Endometrial microvascular endothelial cells (primary cell): ENCODE data around the gene PLCB2. TPM values are rescaled to one million over a fixed set of nuclear protein-coding genes. Genes with fewer than 3 reads are reported as not detected.

Source experiments
- in situ Hi-C: cut with HindIII; loops from 2 replicates; pipeline ENCODE4 v1.10.0; 2017; ENCODE audit warnings: low sequenced_read_pairs, low pct_unique_long_range_greater_than_20kb; ENCODE audit errors: inconsistent ontology term
- total RNA-seq: library from RNA; depleted of rRNA; stranded (reverse); fragments of >200 nt; gene quantifications from one replicate; pipeline ENCODE4 v1.2.3, GENCODE V29; 2015; ENCODE audit errors: inconsistent ontology term

The PLCB2 gene
- total RNA-seq, 1 donor from 2014 or later = 1.6 TPM

DNA sequence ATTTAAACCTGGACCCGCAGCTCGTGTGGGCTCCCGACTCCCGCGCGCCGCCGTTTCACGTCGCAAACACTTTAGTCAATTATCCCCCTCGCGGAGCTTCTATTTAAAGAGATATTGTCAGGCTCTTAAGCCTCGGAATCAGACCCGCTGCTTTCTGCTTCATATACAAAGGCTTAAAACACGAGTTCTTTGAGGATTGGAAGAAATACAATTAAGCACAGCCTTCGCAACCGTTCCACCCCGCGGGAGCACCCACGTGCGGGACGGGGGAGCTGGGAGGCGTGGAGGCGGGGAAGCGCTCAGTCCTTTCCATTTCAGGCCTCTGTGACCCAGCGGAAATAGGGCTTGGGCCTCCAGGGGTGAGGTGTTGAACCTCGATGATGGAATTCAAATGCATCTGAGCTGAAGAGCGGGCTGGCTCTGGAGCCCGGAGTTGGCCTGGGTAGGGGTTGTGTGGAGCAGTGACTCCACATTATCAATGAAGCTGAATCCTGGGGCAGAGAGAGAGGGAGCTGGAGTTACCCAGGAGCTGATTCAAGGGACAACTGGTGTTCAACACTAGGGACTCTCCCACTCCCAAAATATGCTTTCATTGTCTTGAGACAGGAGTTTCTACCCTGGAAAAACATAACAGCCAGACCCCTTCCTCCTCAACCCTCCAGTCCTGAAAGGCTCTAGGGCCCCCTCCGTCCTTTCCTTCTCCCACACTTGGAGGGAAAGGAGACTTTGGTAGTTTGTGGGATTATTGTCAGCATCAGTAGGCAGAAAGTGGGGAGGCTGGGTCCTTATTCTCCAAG is 27.3 kb downstream of the PLCB2 start:
- in situ Hi-C loops = no loop called here

- in situ Hi-C loops = no loop called here
Observed at GRCh38 chr15:40279437-40280141, 28.1 kb downstream of the PLCB2 start.

GRCh38 chr15:40278026-40278425 is 29.7 kb downstream of the PLCB2 start:
- in situ Hi-C loops = no loop called here

- in situ Hi-C loops = no loop called here
Observed at GRCh38 chr15:40277471-40277870, 30.3 kb downstream of the PLCB2 start.

DNA sequence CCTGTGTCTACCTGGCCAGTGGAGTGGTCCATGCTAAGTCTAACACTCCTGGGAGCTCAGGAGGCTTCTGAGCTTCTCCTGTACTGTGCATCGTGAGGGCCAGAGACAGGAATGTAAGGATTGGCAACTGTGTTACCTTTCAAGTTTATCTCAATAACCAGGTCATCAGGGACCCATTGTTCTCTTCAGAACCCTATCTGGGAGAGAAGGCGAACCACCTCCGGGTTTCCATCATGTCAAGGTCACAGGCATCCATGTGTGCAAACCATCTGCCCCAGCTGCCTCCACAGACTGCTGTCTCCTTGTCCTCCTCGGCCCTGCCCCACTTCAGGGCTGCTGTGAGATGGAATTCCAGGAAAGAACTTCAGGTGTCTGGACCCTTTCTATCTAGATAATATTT is 30.8 kb downstream of the PLCB2 start:
- in situ Hi-C loops = no loop called here

DNA sequence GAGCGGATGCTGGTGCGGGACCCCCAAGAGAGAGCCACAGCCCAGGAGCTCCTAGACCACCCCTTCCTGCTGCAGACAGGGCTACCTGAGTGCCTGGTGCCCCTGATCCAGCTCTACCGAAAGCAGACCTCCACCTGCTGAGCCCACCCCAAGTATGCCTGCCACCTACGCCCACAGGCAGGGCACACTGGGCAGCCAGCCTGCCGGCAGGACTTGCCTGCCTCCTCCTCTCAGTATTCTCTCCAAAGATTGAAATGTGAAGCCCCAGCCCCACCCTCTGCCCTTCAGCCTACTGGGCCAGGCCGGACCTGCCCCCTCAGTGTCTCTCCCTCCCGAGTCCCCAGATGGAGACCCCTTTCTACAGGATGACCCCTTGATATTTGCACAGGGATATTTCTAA is 31.8 kb downstream of the PLCB2 start:
- in situ Hi-C loops = no loop called here

GRCh38 chr15:40275523-40275922 is 32.2 kb downstream of the PLCB2 start:
- in situ Hi-C loops = no loop called here

- in situ Hi-C loops = no loop called here
Observed at GRCh38 chr15:40274350-40275274, 33.1 kb downstream of the PLCB2 start.

DNA sequence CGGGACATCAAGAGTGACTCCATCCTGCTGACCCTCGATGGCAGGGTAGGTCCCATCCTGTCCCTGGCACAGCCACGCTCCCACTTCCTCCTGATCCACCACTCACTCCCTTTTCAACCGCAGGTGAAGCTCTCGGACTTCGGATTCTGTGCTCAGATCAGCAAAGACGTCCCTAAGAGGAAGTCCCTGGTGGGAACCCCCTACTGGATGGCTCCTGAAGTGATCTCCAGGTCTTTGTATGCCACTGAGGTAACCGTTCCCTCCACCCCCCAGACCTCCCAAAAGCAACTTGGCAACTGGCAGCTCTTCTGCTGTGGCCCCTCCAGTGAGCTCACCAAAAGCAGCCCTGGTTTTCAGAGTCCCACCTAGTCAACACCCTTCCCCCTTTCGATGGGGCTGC is 34.3 kb downstream of the PLCB2 start:
- in situ Hi-C loops = no loop called here

GRCh38 chr15:40272485-40273056 is 35.2 kb downstream of the PLCB2 start:
- in situ Hi-C loops = no loop called here

DNA sequence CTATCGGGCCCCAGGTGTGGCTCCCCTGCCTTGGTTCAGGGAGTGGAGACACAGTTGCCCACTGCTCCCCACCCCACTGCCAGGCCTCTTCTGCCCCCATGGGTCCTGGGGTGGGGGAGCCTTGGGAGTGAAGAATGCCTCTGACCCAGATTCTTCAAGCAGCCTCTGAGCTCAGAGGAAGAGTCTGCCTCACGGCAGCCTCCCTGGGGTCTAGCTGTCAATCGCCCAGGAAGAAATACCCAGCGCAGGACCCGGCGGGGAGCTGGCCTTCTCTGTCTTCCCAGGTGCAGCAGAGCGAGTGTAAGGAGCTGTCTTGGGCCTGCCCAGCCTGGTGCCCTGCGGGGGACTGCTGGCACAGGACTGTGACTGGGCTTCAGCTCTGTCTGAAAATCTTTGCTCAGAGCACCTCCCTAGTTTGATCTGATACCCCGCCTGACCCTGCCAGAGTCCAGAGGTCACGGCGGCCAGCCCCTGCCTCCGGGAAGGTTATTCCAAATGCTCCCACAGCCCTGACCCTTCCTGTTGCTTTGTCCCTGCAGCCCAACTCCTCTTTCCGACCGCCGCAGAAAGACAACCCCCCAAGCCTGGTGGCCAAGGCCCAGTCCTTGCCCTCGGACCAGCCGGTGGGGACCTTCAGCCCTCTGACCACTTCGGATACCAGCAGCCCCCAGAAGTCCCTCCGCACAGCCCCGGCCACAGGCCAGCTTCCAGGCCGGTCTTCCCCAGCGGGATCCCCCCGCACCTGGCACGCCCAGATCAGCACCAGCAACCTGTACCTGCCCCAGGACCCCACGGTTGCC is 35.9 kb downstream of the PLCB2 start:
- in situ Hi-C loops = no loop called here

DNA sequence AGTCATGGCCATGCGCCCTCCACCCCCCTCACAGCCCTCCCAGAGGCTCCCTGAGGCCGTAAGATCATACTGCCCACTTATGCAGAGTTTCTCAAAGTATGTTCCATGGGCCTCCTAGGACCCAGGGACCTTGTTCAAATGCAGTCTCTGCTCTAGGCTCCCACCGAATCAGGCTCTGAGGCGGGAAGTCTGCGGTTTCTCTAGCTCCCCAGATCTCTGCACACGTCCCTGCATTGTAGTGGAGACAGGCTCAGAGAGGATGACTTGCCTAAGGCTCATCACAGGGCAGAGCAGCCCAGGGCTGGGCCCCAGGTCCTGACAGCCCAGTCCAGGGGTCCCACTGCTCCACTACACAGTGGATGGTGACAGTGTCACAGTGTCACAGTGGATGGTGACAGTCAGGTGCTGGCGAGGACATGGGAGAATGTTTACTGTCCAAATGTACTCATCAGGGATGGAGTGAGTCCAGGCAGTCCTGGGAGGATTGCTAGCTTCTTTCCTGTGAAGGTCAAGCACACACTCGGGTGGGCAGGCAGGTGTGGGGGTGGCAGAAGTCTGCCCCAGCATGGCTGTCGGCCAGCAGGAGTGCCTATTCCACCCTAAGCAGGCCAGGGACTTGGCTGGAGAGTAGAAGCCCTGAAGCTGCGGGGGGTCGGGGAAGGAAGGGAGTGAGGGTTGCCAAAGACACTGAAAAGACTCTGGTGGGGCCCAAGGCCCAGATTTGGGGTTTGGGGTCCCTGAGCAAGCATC is 37.3 kb downstream of the PLCB2 start:
- in situ Hi-C loops = no loop called here

- in situ Hi-C loops = no loop called here
Observed at GRCh38 chr15:40269604-40270003, 38.1 kb downstream of the PLCB2 start.

DNA sequence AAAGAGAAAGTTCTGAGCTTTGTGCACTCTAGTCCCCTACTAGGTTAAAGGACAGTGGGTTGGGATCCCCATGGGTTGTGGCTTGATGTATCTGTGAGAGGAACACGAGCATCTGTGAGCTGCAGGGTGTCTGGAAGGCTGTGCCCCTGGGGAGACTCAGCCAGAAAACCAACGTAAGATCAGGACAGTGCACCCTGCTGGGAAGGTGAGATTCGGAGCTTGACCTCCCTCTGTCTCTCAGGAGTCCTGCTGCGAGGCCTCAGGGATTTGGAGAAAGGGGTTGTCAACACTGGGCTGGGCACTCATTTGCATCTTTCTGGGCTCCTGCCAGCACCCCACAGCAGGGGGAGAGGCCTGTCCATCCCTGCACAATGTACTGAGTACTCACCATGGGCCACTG is 40.1 kb downstream of the PLCB2 start:
- in situ Hi-C loops = no loop called here

- in situ Hi-C loops = no loop called here
Observed at GRCh38 chr15:40266828-40267304, 40.9 kb downstream of the PLCB2 start.

- in situ Hi-C loops = no loop called here
Observed at GRCh38 chr15:40265875-40266274, 41.9 kb downstream of the PLCB2 start.

GRCh38 chr15:40265355-40265754 is 42.4 kb downstream of the PLCB2 start:
- in situ Hi-C loops = no loop called here
